Measurements from ENCODE around the gene CFAP92.

- no peak for TF ChIP-seq CTCF (conservative IDR thresholded peaks at IDR 0.05 in 1 of 2, IDR thresholded peaks at IDR 0.05 in 1 of 2; ENCODE audit: extremely low read depth in 1 of 2, insufficient read depth in 1 of 2, low read depth in 1 of 2, low read length in 2 of 2)
- TF ChIP-seq EZH2 (IDR thresholded peaks at IDR 0.05; ENCODE audit: borderline replicate concordance, low read length) = no peak
Measured at GRCh38 chr3:129025691-129026435, 32.0 kb upstream of the CFAP92 start.

All from mammary epithelial cell (primary cell).